ENCODE results near the gene SEC14L3. TPM values are rescaled to one million over a fixed set of nuclear protein-coding genes. Genes with fewer than 3 reads are reported as not detected.

The SEC14L3 gene
- total RNA-seq, 4 donors from 2014 or later = not detected

- no peak for ATAC-seq (ENCODE audit: low FRiP score)
- DNase-seq (ENCODE audit: low spot score) = no peak
- no peak for TF ChIP-seq CTCF (IDR thresholded peaks at IDR 0.05)
Observed at GRCh38 chr22:30414525-30415047, 57.2 kb downstream of the SEC14L3 start.

GRCh38 chr22:30413745-30414524, 57.9 kb downstream of the SEC14L3 start:
- DNase-seq (ENCODE audit: low spot score) = no peak
- ATAC-seq (ENCODE audit: low FRiP score) = no peak
- no peak for TF ChIP-seq CTCF (IDR thresholded peaks at IDR 0.05)

GRCh38 chr22:30413001-30413400, 58.8 kb downstream of the SEC14L3 start:
- ATAC-seq (ENCODE audit: low FRiP score) (no peak), DNase-seq (ENCODE audit: low spot score) (no peak)
- no peak for TF ChIP-seq CTCF (IDR thresholded peaks at IDR 0.05)

GRCh38 chr22:30411780-30412179, 60.0 kb downstream of the SEC14L3 start:
- ATAC-seq (ENCODE audit: low FRiP score) = no peak
- DNase-seq (ENCODE audit: low spot score) = no peak
- no peak for TF ChIP-seq CTCF (IDR thresholded peaks at IDR 0.05)

Small RNA genes lying within 50 kb of the gene (small RNA-seq; reads per million reads assigned to genes)
- gene AC004832.3 (not detected), gene RNU6-564P (not detected)

Other genes with a start within 250 kb of the SEC14L3 start
- gene LIF, start 225.3 kb downstream of the SEC14L3 start, total RNA-seq = 10 to 100 TPM in 2 of 4 donors, 1 to 10 TPM in 2; 1.3 to 74.7 (median 24.4) TPM
- gene OSM, start 205.2 kb downstream of the SEC14L3 start, total RNA-seq = 10 to 100 TPM in 1 of 4 donors, 1 to 10 TPM in 3; 7.1 to 17.8 (median 8.6) TPM
- gene CASTOR1, start 182.5 kb downstream of the SEC14L3 start, total RNA-seq = 10 to 100 TPM in 3 of 4 donors, 1 to 10 TPM in 1; 7.1 to 47.9 (median 21.0) TPM
- gene TBC1D10A, start 145.1 kb downstream of the SEC14L3 start, total RNA-seq = 10 to 100 TPM; 17.5 to 42.1 (median 26.0) TPM
- gene SF3A1, start 115.1 kb downstream of the SEC14L3 start, total RNA-seq = 10 to 100 TPM; 38.5 to 71.7 (median 60.4) TPM
- gene CCDC157, start 115.0 kb downstream of the SEC14L3 start, total RNA-seq = 1 to 10 TPM in 3 of 4 donors, under 1 TPM in 1; 0.95 to 2.7 (median 1.8) TPM
- gene RNF215, start 84.6 kb downstream of the SEC14L3 start, total RNA-seq = 10 to 100 TPM in 3 of 4 donors, 1 to 10 TPM in 1; 6.7 to 16.9 (median 11.8) TPM
- 1 to 10 TPM; 3.0 to 8.8 (median 5.0) TPM for gene SEC14L2, start 75.0 kb downstream of the SEC14L3 start, total RNA-seq
- 10 to 100 TPM; 11.2 to 14.7 (median 14.1) TPM for gene MTFP1, start 46.2 kb downstream of the SEC14L3 start, total RNA-seq
- gene SEC14L4, start 33.7 kb upstream of the SEC14L3 start, total RNA-seq = under 1 TPM in 1 of 4 donors, not detected in 3; 0.46 TPM
- gene SEC14L6, start 74.7 kb upstream of the SEC14L3 start, total RNA-seq = 1 to 10 TPM in 3 of 4 donors, not detected in 1; 1.3 to 3.9 (median 2.2) TPM
- 1 to 10 TPM in 3 of 4 donors, not detected in 1; 1.4 to 2.5 (median 1.8) TPM for gene GAL3ST1, start 102.6 kb upstream of the SEC14L3 start, total RNA-seq
- gene PES1, start 119.9 kb upstream of the SEC14L3 start, total RNA-seq = 10 to 100 TPM; 50.9 to 99.2 (median 54.0) TPM
- gene TCN2, start 135.2 kb upstream of the SEC14L3 start, total RNA-seq = 100 to 1,000 TPM in 1 of 4 donors, 10 to 100 TPM in 3; 61.3 to 139 (median 73.6) TPM
- gene SLC35E4, start 163.8 kb upstream of the SEC14L3 start, total RNA-seq = 10 to 100 TPM in 1 of 4 donors, 1 to 10 TPM in 3; 4.6 to 14.2 (median 6.2) TPM
- 10 to 100 TPM in 1 of 4 donors, 1 to 10 TPM in 3; 5.8 to 18.0 (median 8.2) TPM for gene DUSP18, start 195.9 kb upstream of the SEC14L3 start, total RNA-seq
- 1 to 10 TPM; 1.3 to 7.4 (median 4.4) TPM for gene OSBP2, start 222.9 kb upstream of the SEC14L3 start, total RNA-seq

Data from omental fat pad (tissue), 4 donors.